ENCODE results near the gene PHGDH.
"Not testable (repeated sequence)": the region's sequence is repeated elsewhere in the genome, so short reads cannot be mapped to it uniquely, and the experiment has no call there.

Gene PHGDH

DNA sequence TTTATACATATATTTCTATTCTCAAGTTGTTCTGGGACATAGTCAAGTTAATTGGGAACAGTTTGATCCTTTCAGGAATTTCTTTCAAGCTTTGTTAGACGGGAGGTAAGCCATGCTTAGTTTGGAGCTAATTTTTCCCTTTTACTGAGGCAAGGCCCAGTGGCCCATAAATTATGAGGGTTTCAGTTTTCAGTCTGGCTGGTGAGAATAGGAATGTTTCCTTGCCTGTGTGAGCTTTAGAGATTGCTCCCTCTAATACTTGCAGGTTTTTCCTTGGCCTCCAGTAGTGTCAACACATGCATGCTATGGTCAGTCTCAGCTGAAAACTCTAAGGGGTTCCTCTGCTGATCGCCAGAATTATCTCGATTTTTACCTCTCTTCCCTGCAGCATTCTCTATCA, 14.1 kb upstream of the PHGDH start:
- no peak for DNase-seq (ENCODE audit: extremely low read depth in 1 of 2, low read depth in 1 of 2)

DNA sequence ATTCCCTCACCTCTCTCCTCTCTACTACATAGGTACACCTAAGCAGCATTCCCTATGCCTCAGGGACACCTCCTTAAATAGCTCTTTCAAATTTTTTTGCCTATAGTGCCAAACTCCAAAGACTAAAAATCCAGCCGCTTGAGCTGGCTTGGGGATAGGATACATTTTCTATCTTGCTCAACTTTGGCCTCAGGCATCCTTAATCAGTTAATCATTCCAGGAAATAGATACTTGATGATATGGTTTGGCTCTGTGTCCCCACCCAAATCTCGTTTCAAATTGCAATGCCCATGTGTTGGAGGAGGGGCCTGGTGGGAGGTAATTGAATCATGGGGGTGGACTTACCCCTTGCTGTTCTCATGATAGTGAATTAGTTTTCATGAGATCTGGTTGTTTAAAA, 11.4 kb upstream of the PHGDH start:
- DNase-seq (ENCODE audit: extremely low read depth in 1 of 2, low read depth in 1 of 2), result no peak

DNA sequence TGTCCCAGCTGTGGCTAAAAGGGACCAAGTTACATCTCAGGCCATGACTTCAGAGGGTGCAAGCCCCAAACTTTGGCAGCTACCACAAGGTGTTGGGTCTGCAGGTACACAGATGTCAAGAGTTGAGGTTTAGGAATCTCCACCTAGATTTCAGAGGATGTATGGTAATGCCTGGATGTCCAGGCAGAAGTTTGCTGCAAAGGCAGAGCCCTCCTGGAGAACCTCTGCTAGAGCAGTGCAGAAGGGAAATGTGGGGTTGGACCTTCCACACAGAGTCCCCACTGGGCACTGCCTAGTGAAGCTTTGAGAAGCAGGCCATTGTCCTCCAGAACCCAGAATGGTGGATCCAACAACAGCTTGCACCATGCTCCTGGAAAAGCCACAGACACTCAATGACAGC, 10.1 kb upstream of the PHGDH start:
- DNase-seq (ENCODE audit: extremely low read depth in 1 of 2, low read depth in 1 of 2), result no peak

DNA sequence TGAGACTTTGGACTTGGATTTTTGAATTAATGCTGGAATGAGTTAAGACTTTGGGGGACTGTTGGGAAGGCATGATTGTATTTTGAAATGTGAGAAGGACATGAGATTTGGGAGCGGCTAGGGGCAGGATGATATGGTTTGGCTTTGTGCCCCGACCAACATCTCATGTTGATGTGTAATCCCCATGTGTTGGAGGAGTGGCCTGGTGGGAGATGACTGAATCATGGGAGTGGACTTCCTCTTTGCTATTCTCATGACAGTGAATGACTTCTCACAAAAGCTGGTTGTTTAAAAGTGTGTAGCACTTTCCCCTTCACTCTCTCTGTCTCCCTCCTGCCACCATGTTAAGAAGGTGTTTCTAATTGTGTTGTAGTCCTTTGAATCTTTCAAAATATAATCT, 9.3 kb upstream of the PHGDH start:
- DNase-seq (ENCODE audit: extremely low read depth in 1 of 2, low read depth in 1 of 2), result no peak

DNA sequence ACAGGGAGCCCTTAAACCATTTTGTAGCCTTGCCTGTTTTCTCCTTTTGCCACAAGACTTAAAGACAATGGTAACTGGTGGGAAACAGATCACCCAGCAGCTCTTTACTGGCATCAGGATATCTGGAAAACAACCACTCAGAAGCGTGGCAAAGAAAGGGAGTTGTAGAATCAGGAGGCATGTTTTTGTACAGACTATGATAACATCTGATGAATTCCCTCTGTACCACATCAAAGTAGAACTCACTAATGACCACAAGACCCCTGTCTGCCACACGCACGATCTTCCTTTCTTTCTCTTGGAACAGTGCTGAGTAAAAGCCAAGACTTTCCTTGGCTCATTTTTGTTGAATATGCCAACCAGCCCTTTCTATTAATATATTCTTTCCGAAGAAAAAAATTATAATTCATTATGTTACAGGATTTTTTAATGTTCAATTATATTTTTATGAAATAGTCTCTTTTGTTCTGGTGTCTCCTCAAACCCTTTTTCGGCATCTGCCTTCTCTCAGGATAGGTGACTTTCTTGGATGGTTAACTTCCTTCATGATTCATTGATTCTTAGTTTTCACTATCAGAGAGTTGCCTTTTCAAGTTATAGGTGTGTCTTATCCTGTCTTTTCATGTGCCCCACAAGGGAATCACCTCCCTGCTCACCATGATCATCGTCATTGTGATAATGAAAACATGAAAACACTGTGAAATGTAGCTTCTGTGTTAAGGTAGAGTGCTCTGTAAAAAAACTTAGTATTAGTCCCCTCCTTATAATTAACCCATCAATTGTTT, 7.9 kb upstream of the PHGDH start:
- no peak for DNase-seq (ENCODE audit: extremely low read depth in 1 of 2, low read depth in 1 of 2)

DNA sequence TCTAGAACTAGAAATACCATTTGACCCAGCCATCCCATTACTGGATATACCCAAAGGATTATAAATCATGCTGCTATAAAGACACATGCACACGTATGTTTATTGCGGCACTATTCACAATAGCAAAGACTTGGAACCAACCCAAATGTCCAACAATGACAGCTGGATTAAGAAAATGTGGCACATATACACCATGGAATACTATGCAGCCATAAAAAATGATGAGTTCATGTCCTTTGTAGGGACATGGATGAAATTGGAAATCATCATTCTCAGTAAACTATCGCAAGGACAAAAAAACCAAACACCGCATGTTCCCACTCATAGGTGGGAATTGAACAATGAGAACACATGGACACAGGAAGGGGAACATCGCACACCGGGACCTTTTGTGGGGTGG, 5.1 kb upstream of the PHGDH start:
- DNase-seq (ENCODE audit: extremely low read depth in 1 of 2, low read depth in 1 of 2), result not testable (repeated sequence)

DNA sequence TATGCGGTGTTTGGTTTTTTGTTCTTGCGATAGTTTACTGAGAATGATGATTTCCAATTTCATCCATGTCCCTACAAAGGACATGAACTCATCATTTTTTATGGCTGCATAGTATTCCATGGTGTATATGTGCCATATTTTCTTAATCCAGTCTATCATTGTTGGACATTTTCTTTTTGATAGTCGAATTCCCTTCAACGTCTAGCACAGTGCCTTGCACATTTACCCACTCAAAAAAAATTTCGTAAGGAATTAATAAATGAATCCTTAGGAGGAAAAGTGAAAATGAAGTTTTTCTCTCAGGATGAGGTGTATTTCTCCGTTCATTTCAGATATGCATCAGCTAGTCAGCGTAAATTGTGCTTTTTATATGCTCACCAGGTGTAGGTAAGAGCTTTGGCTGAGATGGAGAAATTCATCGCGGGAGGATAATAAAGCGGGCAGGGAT, 354 bp upstream of the PHGDH start:
- not testable (repeated sequence) for DNase-seq (ENCODE audit: extremely low read depth in 1 of 2, low read depth in 1 of 2)

DNA sequence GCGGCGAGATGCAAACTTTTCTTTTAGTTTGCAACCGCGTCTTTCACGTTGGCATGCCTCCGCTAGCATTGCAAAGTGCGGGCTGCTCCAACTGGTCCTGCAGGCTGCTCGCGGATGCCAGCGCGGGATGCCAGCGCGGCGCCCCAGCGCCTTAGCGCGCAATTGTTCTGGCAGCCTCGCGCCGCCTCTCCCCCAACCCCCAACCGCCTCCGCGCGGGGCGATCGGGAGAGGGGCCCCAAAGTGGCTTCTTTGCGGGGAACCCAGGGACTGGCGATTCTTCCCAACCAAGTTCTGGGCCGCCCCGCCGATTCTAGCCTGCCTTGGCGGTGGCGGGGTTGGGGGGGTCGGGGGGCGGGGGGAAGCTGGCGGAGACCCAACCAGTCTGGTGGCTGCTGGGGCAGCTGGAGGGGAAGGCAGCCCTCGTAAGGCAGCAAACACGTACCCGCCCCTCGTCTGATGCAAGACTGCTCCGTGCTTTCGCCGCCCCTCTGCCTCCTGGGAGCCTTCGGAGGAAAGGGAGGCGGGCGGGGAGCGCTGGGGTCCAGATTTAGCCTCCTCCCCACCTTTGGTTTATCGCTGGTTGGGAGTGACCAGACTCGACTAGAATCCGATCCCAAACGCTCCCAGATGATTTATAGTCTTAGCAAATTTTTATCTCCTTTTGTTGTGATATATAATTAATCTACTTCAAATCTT, 756 bp downstream of the PHGDH start:
- DNase-seq (ENCODE audit: extremely low read depth in 1 of 2, low read depth in 1 of 2), result peak in 1 of 2 donors; percentile 2

DNA sequence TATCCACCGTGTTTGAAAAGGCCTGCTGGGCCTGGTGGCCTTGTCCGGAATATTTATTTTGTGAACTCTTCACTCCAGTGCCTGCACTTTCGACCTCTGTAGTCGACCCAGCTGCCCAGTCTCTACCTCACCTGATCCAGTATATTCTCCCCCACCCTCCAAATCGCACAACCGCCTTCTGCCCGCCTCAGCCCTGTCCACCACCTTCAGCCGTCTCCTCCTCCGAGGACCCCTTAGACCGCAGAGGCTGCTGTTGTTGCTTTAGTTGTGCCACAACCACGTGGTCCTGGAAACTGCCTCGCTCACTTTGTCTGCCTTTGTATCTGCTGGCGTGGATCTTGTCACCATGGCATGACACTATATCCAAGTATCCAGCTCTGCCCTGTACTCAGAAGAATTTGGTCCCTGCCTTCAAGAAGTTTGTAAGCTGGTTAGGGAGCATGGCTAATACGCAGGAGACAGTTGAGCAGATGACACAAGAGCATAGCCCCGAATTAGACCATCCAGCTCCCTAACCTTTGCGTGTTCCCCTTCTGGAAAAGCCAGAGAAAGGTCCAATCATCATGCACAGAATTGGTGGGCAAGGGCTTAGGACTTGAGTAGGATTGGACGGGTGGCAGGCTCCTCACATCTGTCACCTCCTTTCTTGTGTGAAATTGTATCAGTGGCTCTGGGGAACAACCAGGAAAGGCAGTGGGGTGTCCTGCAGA, 1.5 kb downstream of the PHGDH start:
- DNase-seq (ENCODE audit: extremely low read depth in 1 of 2, low read depth in 1 of 2), result no peak

DNA sequence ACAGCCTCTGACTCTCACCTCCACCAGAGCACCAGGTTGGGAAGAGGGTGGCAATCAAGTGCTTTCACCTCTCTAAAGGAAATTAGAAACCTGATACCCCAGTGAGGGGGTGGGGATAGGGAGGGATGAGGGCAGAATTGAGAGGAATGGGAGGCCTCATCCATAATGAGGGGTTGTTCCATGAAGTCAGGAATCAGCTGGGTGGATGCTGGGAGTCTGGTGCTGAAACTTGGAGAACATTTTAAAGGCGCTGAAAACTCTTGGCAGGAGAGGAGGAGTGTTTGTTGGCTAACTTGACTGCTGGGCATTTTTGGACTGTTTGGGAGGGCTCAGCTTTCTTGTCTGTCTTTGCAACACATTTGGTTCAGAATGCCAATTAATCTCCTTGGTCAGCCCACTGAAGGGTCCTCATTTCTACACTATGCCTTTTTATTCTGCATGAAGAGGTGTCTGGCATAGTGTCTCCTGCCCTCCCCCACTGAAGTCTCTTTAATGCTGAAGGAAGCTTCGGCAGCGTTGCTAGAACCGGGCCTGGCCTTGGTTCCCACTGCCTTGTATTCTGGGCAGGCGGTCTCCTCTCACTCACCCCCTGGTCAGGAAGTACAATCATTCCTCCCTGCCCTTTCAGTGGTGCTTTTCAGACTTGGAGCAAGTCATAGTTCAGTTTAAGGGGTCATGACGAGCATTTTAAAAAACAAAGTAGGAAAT, 2.2 kb downstream of the PHGDH start:
- DNase-seq (ENCODE audit: extremely low read depth in 1 of 2, low read depth in 1 of 2), result no peak

DNA sequence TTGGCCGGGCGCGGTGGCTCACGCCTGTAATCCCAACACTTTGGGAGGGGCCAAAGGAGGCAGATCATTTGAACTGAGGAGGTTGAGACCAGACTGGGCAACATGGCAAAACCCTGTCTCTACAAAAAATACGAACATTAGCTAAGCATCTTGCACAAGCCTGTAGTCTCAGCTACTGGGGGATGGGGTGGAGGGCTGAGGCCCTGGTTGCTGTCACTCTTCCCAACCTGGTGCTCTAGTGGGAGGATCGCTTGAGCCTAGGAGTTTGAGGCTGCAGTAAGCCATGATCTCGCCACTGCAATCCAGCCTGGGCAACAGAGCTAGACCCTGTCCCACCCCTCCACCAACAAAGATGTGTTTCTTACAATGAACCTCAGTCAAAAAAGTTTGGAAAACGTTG, 2.8 kb downstream of the PHGDH start:
- no peak for DNase-seq (ENCODE audit: extremely low read depth in 1 of 2, low read depth in 1 of 2)

DNA sequence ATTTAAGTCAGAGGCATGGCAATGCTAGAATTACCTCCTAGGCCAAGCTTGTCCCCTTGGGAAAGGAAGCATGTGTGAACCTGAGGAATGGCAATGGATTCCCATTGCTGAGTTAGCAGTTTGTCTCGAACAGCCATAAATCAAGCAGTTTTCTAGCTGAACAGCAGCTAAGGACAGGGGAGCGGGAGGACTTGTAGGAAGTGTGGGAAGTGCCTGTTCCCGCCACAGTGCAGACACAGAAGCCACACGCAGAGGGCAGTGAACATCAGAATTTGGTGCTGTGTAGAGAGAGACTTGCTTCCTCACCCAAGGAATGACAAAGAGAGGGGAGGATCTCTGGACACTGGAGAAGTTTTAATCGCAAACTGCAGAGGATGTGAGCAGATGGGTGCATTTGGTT, 3.8 kb downstream of the PHGDH start:
- DNase-seq (ENCODE audit: extremely low read depth in 1 of 2, low read depth in 1 of 2), result no peak

DNA sequence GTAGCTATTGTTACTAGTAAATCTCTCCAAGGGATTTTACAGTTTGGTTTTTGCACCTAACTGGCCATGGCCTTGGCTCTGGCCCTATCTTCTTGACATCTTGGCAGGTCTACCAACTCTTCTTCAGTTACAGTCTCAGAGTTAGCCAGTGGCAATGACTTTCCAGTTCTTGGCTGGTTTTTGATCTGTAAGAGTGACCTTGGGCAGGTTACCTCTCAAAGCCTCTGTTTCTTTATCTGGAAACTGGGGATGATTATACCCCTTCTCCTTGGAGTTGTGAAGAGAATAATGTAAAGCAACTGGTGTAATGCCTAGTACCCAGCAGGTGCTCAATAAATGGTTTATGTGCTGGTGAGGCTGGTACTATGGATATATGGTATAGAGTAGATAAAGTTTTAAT, 6.7 kb downstream of the PHGDH start:
- DNase-seq (ENCODE audit: extremely low read depth in 1 of 2, low read depth in 1 of 2), result no peak

DNA sequence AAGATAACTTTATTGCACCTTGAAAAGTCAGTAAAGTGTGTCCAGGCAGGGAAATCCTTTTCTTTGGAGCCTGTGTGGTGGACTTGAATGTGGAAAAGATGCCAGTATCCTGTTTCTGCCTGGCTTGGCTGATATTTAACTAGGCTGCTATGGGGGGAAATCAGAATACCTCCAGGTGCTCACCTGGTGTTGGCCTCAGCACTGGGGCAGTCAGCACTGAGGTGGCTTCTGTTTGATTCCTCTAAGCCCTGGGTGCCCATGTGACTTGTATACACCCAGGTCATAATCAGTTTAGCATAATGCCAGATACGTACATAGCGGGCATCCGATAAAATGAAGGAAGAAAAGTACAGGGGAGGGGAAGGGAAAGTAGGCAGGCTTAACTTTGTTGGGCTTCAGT, 7.2 kb downstream of the PHGDH start:
- no peak for DNase-seq (ENCODE audit: extremely low read depth in 1 of 2, low read depth in 1 of 2)

DNA sequence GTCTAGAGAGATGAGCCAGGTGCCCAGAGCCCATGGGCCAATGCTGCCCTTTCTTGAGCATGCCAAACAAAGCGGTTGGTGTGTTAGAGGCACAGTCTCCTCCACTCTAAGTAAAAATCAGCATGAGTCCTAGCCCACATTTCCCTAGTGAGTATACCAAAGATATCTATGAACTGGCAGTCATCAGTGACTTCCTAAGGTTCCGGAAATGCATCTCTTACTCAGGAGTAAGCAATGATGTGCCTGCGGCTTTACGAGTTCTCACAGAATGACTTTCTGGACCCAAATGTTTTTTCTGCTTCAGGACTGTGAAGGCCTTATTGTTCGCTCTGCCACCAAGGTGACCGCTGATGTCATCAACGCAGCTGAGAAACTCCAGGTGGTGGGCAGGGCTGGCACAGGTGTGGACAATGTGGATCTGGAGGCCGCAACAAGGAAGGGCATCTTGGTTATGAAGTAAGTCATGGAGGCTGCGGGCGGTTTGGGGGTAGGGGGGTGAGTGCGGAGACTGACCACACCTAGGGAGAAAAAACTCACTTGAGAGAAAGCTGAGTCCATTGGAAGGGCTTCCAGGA, 9.2 kb downstream of the PHGDH start:
- DNase-seq (ENCODE audit: extremely low read depth in 1 of 2, low read depth in 1 of 2), result no peak

DNA sequence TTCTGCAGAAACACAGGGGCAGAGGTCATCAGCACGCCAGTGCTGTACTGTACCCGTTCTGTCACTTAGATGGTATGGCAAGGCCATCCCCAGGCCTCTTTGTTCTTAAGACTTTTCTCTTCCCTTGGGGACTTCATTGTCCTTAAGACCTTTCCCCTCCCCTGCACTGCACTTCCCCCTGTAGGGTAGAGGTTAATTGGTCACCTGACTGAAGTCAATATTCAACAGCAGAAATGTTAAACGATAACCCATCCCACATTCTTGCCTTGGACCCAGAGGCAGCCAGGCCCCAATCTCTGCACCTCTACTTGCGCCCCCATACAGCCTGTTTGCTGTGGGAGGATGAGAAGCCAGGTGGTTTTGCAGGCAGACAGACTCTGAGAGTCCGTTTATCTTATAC, 10.2 kb downstream of the PHGDH start:
- DNase-seq (ENCODE audit: extremely low read depth in 1 of 2, low read depth in 1 of 2), result no peak

DNA sequence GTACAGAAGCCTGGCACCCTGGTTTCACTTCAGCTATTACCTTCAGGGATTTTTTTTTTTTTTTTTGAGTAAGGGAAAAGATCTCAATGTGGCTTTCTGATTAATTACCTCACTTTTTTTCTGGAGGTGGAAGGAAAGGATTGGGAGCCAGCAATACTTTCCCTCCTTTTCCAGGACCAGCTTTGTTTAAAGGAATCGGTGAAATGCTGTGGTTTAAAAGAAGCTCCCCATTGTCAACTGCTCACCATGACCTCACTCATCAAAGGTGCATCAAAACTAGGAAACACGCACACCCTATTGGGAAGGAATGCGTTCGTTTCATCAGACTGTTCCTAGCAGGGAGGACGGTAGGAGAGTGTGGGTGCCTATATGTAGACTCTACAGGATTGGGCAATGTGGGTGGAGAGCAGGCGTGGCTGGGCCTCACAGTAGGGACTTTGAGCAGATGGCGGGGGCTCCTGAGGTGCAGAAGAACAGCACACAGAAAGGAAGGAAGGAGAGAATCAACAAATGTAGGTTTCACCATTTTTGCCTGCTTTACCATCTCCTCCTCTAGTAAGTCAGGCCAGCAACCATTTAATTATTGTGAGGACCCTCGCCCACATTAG, 13.0 kb downstream of the PHGDH start:
- no peak for DNase-seq (ENCODE audit: extremely low read depth in 1 of 2, low read depth in 1 of 2)

DNA sequence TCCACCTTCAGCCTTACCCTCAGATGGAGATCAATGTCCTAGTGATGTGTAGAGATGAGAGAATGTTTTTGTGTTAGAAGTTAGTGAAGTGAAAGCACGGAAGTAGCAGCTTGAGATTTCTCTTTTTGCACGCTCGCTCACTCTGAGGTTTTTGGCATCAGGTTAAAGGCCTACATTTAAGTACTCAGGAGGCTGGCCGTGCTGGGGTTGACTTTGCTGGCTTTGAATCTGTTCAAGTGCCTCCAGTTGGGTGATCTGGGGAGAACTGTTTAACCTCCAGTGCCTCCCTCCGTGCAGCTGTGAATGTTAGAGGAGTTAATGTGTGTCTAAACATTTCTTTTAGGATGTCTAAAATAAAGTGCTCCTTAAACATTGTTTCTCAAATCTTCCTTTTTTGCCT, 13.9 kb downstream of the PHGDH start:
- no peak for DNase-seq (ENCODE audit: extremely low read depth in 1 of 2, low read depth in 1 of 2)

DNA sequence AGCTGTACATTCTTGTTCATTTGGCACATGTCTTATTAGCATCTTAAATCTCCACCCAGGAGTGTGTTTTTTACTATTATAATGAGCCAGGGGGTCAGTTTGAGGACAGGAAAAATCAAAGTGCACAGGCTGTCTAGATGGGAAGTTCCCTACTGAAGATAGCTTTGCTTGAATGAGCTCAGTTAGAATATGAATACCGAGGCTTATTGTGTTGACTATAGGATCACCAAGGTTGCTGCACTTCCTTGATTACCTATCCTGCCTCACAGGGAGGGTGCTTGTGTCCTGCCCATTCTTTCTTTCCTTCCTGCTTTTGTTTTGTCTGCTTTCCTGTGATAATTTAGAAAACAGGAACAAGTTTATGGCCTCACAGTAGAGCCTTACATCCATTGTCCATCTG, 16.3 kb downstream of the PHGDH start:
- no peak for DNase-seq (ENCODE audit: extremely low read depth in 1 of 2, low read depth in 1 of 2)

DNA sequence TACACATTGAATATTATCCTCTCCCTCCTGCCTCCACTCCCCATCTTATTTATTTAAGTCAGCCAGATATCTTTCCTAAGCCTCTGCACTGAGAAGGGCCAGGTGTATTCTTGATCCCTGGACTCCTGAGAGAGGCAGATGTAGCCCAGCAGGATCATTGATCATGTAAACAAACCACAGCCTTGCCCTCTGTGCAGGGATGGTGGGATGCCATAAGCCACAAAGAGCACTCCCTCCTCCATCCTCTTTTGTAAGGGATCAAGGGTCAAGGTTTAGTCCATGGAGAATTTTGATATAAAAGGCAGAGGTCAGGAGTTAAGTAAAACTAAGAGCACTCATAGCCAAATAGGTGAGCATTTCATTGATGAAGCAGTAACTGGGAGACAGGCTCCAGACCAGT, 17.3 kb downstream of the PHGDH start:
- DNase-seq (ENCODE audit: extremely low read depth in 1 of 2, low read depth in 1 of 2), result no peak

DNA sequence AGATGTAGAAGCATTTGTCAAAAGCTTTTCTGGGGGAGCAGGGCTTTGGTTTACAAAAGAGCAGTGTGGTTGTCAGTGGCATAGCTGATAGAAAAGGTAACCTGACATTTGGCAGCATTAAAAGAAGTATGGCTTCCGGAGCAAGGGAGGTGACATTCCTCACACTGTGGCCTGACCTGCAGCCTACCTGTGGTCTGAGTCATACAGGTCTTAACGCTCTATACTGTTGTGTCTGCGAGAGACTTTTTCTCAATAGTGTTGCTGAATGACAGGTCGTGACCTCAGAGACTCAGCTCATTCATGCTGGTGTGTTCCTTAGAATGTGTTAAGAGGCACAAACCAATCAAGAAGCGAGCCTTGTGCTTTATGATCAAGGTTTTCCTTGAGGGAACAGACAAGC, 19.3 kb downstream of the PHGDH start:
- no peak for DNase-seq (ENCODE audit: extremely low read depth in 1 of 2, low read depth in 1 of 2)
